H1 (cell line): ENCODE data around the gene PKM. TPM values are rescaled to one million over a fixed set of nuclear protein-coding genes. Genes with fewer than 3 reads are reported as not detected.

Source experiments
- CTCF ChIA-PET: fragments of 300-600 bp; sonication (Branson Sonifier 250); formaldehyde crosslinking; loops from one replicate; lab custom pipeline; 2021; ENCODE audit not compliant: partially characterized antibody; lab: Charles Lee
- POLR2A ChIA-PET: fragments of 300-600 bp; sonication (Branson Sonifier 250); formaldehyde crosslinking; loops from one replicate; lab custom pipeline; 2021; ENCODE audit warnings: inconsistent platforms; ENCODE audit not compliant: partially characterized antibody; lab: Charles Lee
- DNase-seq, 2 experiments: peaks; one replicate each; pipeline versions ENCODE4 v3.0.0 to v3.0.0-alpha.2; 2010 to 2022; ENCODE audit warnings: low spot score in 2 of 2, low read depth in 1 of 2, mixed read lengths in 1 of 2
- FAIRE-seq: peaks from 2 replicates; lab custom pipeline; 2011; peaks lifted over from hg19 to GRCh38; lab: Jason Lieb, UNC
- H2AFZ ChIP-seq: 2 replicates; pipeline ENCODE4 v1.8.1; 2012; ENCODE audit warnings: low read length, inconsistent platforms
- H2AK5ac ChIP-seq: 2 replicates; pipeline ENCODE4 v1.6.1; 2013; ENCODE audit warnings: low read depth, low read length
- H2BK120ac ChIP-seq: replicated peaks from 2 replicates; pipeline ENCODE3; 2013; ENCODE audit warnings: low read depth, low read length, inconsistent platforms
- H2BK12ac ChIP-seq: 2 replicates; pipeline ENCODE4 v1.6.1; 2013; ENCODE audit warnings: low read depth, low read length
- H2BK15ac ChIP-seq: 2 replicates; pipeline ENCODE4 v1.6.1; 2013; ENCODE audit warnings: low read length
- H2BK20ac ChIP-seq: 2 replicates; pipeline ENCODE4 v1.6.1; 2013; ENCODE audit warnings: low read length
- H2BK5ac ChIP-seq: 2 replicates; pipeline ENCODE4 v1.6.1; 2013; ENCODE audit warnings: low read depth, low read length
- H3K14ac ChIP-seq: 2 replicates; pipeline ENCODE4 v1.6.1; 2013; ENCODE audit warnings: inconsistent platforms; ENCODE audit not compliant: insufficient read length
- H3K18ac ChIP-seq: 2 replicates; pipeline ENCODE4 v1.6.1; 2013; ENCODE audit warnings: low read length; ENCODE audit errors: extremely low read depth
- H3K23ac ChIP-seq: 2 replicates; pipeline ENCODE4 v1.6.1; 2013; ENCODE audit warnings: inconsistent platforms; ENCODE audit not compliant: insufficient read length
- H3K23me2 ChIP-seq: 2 replicates; pipeline ENCODE4 v1.6.1; 2013; ENCODE audit warnings: low read depth, low read length
- H3K27ac ChIP-seq: 2 replicates; pipeline ENCODE4 v1.6.1; 2011; ENCODE audit warnings: low read depth, low read length, inconsistent platforms
- H3K27me3 ChIP-seq, 4 experiments: replicated peaks in 1 of 4; 1 replicate in 1 of 4; 2 replicates in 3 of 4; pipeline versions ENCODE4 v1.6.1 to v1.8.1; 2011 to 2013; ENCODE audit warnings: low read length in 3 of 4, mild to moderate bottlenecking in 3 of 4, inconsistent platforms in 2 of 4, mixed read lengths in 2 of 4, moderate library complexity in 1 of 4; ENCODE audit not compliant: control insufficient read depth in 3 of 4, insufficient read depth in 3 of 4; ENCODE audit errors: extremely low read depth in 1 of 4
- H3K36me3 ChIP-seq, 4 experiments: 2 replicates each; pipeline versions ENCODE4 v1.6.1 to v1.8.1; 2011 to 2013; ENCODE audit warnings: mild to moderate bottlenecking in 4 of 4, low read length in 3 of 4, moderate library complexity in 2 of 4, control low read depth in 1 of 4, inconsistent platforms in 1 of 4; ENCODE audit not compliant: insufficient read depth in 4 of 4, control insufficient read depth in 2 of 4
- H3K4ac ChIP-seq: replicated peaks from 2 replicates; pipeline ENCODE3; 2013; ENCODE audit warnings: low read length, low read depth, mixed read lengths, inconsistent platforms; ENCODE audit not compliant: insufficient read length
- H3K4me1 ChIP-seq, 4 experiments: replicated peaks in 1 of 4; 1 replicate in 1 of 4; 2 replicates in 3 of 4; pipeline versions ENCODE4 v1.6.1 to v1.8.1; 2011 to 2013; ENCODE audit warnings: low read length in 3 of 4, inconsistent platforms in 2 of 4, mixed read lengths in 1 of 4; ENCODE audit not compliant: insufficient read depth in 4 of 4, control insufficient read depth in 3 of 4
- H3K4me2 ChIP-seq, 2 experiments: 2 replicates each; pipeline versions ENCODE4 v1.6.1 to v1.8.1; 2011 to 2013; ENCODE audit warnings: low read depth in 2 of 2, low read length in 2 of 2, control low read depth in 1 of 2, inconsistent platforms in 1 of 2, mild to moderate bottlenecking in 1 of 2; ENCODE audit not compliant: insufficient read depth in 1 of 2
- H3K4me3 ChIP-seq, 4 experiments: fragments of 200-600, 300-600 bp in 1 of 4; sonication (generic), shearing (Covaris generic), sonication (Bioruptor Twin) in 1 of 4; 2 replicates each; pipeline versions ENCODE4 v1.5.1 to v1.8.1; 2011 to 2016; ENCODE audit warnings: low read length in 4 of 4, low read depth in 3 of 4, control low read depth in 2 of 4, inconsistent platforms in 2 of 4, mild to moderate bottlenecking in 2 of 4, mixed read lengths in 1 of 4, moderate library complexity in 1 of 4; ENCODE audit not compliant: insufficient read depth in 2 of 4; ENCODE audit errors: extremely low read depth in 1 of 4
- H3K56ac ChIP-seq: replicated peaks from 2 replicates; pipeline ENCODE3; 2013; ENCODE audit warnings: low read depth, mild to moderate bottlenecking, mixed read lengths, low read length, inconsistent platforms; ENCODE audit not compliant: insufficient read length
- H3K79me1 ChIP-seq: 2 replicates; pipeline ENCODE4 v1.6.1; 2013; ENCODE audit warnings: low read depth, low read length, control low read depth
- H3K79me2 ChIP-seq, 2 experiments: 2 replicates each; pipeline versions ENCODE4 v1.6.1 to v1.8.1; 2012 to 2013; ENCODE audit warnings: low read length in 2 of 2, mild to moderate bottlenecking in 2 of 2, inconsistent platforms in 1 of 2; ENCODE audit not compliant: insufficient read depth in 2 of 2, control insufficient read depth in 1 of 2
- H3K9ac ChIP-seq, 4 experiments: replicated peaks in 1 of 4; 1 replicate in 1 of 4; 2 replicates in 3 of 4; pipeline versions ENCODE4 v1.6.1 to v1.8.1; 2011 to 2013; ENCODE audit warnings: low read depth in 3 of 4, low read length in 3 of 4, control low read depth in 2 of 4, mild to moderate bottlenecking in 2 of 4, moderate library complexity in 2 of 4, inconsistent platforms in 1 of 4; ENCODE audit errors: extremely low read depth in 1 of 4
- H3K9me3 ChIP-seq, 2 experiments: 2 replicates each; pipeline versions ENCODE4 v1.6.1 to v1.8.1; 2012 to 2013; ENCODE audit warnings: mild to moderate bottlenecking in 2 of 2, moderate library complexity in 2 of 2, control low read depth in 1 of 2, inconsistent platforms in 1 of 2, low read depth in 1 of 2, low read length in 1 of 2, mixed read lengths in 1 of 2; ENCODE audit not compliant: insufficient read depth in 2 of 2
- H4K20me1 ChIP-seq, 2 experiments: replicated peaks in 1 of 2; 2 replicates each; pipeline versions ENCODE3 to v1.8.1; 2011 to 2013; ENCODE audit warnings: inconsistent platforms in 2 of 2, low read length in 2 of 2, mild to moderate bottlenecking in 1 of 2; ENCODE audit not compliant: insufficient read depth in 2 of 2, control insufficient read depth in 1 of 2
- H4K5ac ChIP-seq: 2 replicates; pipeline ENCODE4 v1.6.1; 2013; ENCODE audit warnings: low read length, low read depth, mixed read lengths, inconsistent platforms; ENCODE audit not compliant: insufficient read length
- H4K8ac ChIP-seq: 2 replicates; pipeline ENCODE4 v1.8.0; 2013; ENCODE audit warnings: mild to moderate bottlenecking, moderate library complexity, low read length, inconsistent platforms; ENCODE audit not compliant: insufficient read depth; ENCODE audit errors: extremely low read depth
- H4K91ac ChIP-seq: replicated peaks from 2 replicates; pipeline ENCODE3; 2013; ENCODE audit warnings: low read length, mixed read lengths, inconsistent platforms; ENCODE audit not compliant: insufficient read length
- BRCA1 ChIP-seq: IDR thresholded peaks from 2 replicates; pipeline ENCODE4 v1.6.1; 2012; ENCODE audit warnings: low read depth, low read length, improper control_type of control experiment
- CREB1 ChIP-seq: IDR thresholded peaks from 2 replicates; pipeline ENCODE4 v1.6.1; 2012; ENCODE audit warnings: inconsistent platforms
- SRF ChIP-seq: IDR thresholded peaks from 2 replicates; pipeline ENCODE4 v1.6.1; 2011; ENCODE audit warnings: mild to moderate bottlenecking, low read depth, low read length, moderate library complexity
- polyA plus RNA-seq, 7 experiments: library from polyadenylated mRNA; depleted of rRNA in 3 of 7; stranded (reverse) in 5 of 7; unstranded in 2 of 7; fragments of >200 nt in 5 of 7; fragments of 200-250 nt in 2 of 7; gene quantifications; 1 replicate in 5 of 7; 2 replicates in 1 of 7; 4 replicates in 1 of 7; pipeline versions ENCODE4 v1.2.1 to v1.2.3, GENCODE V29; 2011 to 2013; ENCODE audit warnings: missing spikeins in 2 of 7, mixed read lengths in 2 of 7
- total RNA-seq: library from RNA; stranded (reverse); fragmentation: NEBNext Ultra II Directional; extraction: Animal tissue kit (Norgen Biotek cat#: 25700); gene quantifications from 2 replicates; pipeline ENCODE4 v1.2.1, GENCODE V29; 2021

PKM gene
- total and polyA plus RNA-seq, 2 of the 8 experiments (the other 6 are each of a cell fraction or from before 2014, with no cell fraction given), result 780 to 856 TPM

DNA sequence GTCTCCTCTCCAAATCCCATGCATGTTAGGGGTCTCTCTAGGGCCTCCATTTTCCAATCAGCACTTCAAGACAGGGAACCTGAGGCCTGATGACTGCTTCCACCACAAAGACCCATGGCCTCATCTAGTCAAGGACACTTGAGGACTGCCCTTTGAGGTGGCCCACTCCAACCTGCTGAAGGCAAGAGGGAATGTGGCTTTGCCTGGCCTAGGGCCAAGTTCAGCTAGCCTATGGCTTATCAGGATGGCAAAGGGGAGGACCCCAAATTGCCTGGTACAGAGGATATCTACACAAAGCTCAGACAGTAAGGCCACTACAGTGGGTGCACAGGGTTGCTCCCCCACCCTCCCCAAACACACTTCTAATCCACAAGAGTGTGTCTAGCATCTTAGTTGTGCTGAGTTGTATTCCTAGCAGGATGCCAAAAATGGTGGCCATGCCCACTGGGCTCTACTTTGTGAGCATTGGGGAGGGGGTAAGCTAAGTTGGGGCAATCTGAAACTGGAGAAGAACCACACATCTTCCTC is 23.4 kb downstream of the PKM start:
- FAIRE-seq (no peak), DNase-seq (no peak)
- H3K79me2 ChIP-seq, result no peaks in the 10 kb centered on the region; a peak in 1 of 4 replicates

More for the DNA sequence above, 23.4 kb downstream of the PKM start:
- no peaks in the 10 kb centered on the region for H3K4me1 ChIP-seq
- no peaks in the 10 kb centered on the region for H3K9me3 ChIP-seq
- no peak overlapping the region for H2BK5ac ChIP-seq
- H3K4me2 ChIP-seq, result no peak overlapping the region
- no peak overlapping the region for H3K56ac ChIP-seq
- H4K20me1 ChIP-seq, result peaks cover 14 to 28% of the 10 kb centered on the region in 2 experiments
- no peak overlapping the region for H2BK20ac ChIP-seq
- H3K4ac ChIP-seq, result no peak overlapping the region
- H3K18ac ChIP-seq, result no peak overlapping the region
- H3K9ac ChIP-seq, result no peak overlapping the region
- no peak overlapping the region for H2BK15ac ChIP-seq
- CTCF ChIA-PET, result interaction anchor here (0.9 to 4.3 kb wide), 4 partner anchors 9 to 66 kb away, joined by 3 to 24 read pairs (median 4); partner anchors contain the start of gene GRAMD2A
- H3K23me2 ChIP-seq, result no peaks in the 10 kb centered on the region
- no peak overlapping the region for H2AK5ac ChIP-seq
- no peak overlapping the region for H4K91ac ChIP-seq
- no peak overlapping the region for H3K4me3 ChIP-seq
- no peak for TF ChIP-seq CREB1
- TF ChIP-seq SRF, result no peak
- no peak for TF ChIP-seq BRCA1
- H3K27me3 ChIP-seq, result no peaks in the 10 kb centered on the region
- H3K79me1 ChIP-seq, result peaks cover 5% of the 10 kb centered on the region
- H3K14ac ChIP-seq, result no peak overlapping the region
- no peak overlapping the region for H4K5ac ChIP-seq
- peaks cover 61 to 100% (median 91%) of the 10 kb centered on the region in 4 experiments for H3K36me3 ChIP-seq
- no peak overlapping the region for H2BK120ac ChIP-seq
- H3K23ac ChIP-seq, result no peak overlapping the region
- H4K8ac ChIP-seq, result no peak overlapping the region
- H2AFZ ChIP-seq, result no peak overlapping the region
- H2BK12ac ChIP-seq, result no peak overlapping the region
- POLR2A ChIA-PET, result interaction anchor here (1.3 to 2.0 kb wide), 3 partner anchors 10 to 54 kb away, joined by 4 to 6 read pairs (median 5); partner anchors contain the start of gene GRAMD2A
- no peak overlapping the region for H3K27ac ChIP-seq
